MM.1S (cell line): ENCODE data around the gene ZBTB7C.

Experiments
- CTCF ChIP-seq: fragments of 300-600 bp; sonication (generic); IDR thresholded peaks from 2 replicates; pipeline ENCODE4 v1.5.1; 2016; ENCODE audit warnings: antibody characterized with exemption, low read length, mixed read lengths
- EZH2 ChIP-seq: fragments of 300-600 bp; sonication (generic); optimal IDR thresholded peaks from 2 replicates; pipeline ENCODE3; 2017; ENCODE audit warnings: low read depth, mild to moderate bottlenecking, antibody characterized with exemption, low read length, mixed read lengths

DNA sequence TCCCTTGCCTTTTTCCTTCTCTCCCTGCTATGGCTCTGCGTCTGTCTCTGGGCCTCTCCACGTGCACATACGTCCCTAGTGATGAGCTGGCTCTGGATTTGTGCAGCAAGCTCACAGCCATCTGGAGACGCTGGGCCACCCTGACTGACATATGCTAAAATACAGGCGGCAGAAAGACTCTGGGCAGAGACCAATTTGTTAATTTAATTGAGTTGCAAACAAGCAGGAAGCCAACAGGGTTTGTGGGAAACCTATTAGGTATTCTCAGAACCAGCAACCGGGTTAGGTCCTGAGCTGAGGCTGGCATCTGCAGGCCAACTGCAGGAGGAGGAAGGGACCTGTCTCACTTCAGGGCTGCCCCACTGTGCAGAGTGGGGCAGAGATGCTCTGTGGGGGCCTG lies 425.2 kb downstream of the ZBTB7C start:
- TF ChIP-seq CTCF = no peak
- no peak for TF ChIP-seq EZH2
